Measurements from ENCODE around the gene ETV6.

The ETV6 gene

GRCh38 chr12:11687528-11687927, 38.1 kb downstream of the ETV6 start:
- no peak overlapping the region for H3K27ac ChIP-seq
- TF ChIP-seq CTCF (conservative IDR thresholded peaks at IDR 0.05): no peak

GRCh38 chr12:11688379-11688778, 38.9 kb downstream of the ETV6 start:
- TF ChIP-seq CTCF (conservative IDR thresholded peaks at IDR 0.05): no peak
- no peak overlapping the region for H3K27ac ChIP-seq

- no peak for TF ChIP-seq CTCF (conservative IDR thresholded peaks at IDR 0.05)
Observed at GRCh38 chr12:11688831-11689230, 39.4 kb downstream of the ETV6 start.

GRCh38 chr12:11689591-11690186, 40.2 kb downstream of the ETV6 start:
- TF ChIP-seq CTCF (conservative IDR thresholded peaks at IDR 0.05): no peak
- no peak overlapping the region for H3K27ac ChIP-seq

More at GRCh38 chr12:11688831-11689230, 39.4 kb downstream of the ETV6 start:
- no peak overlapping the region for H3K27ac ChIP-seq

GRCh38 chr12:11693067-11693466, 43.6 kb downstream of the ETV6 start:
- H3K27ac ChIP-seq: no peak overlapping the region
- no peak for TF ChIP-seq CTCF (conservative IDR thresholded peaks at IDR 0.05)

- peak overlapping the region; percentile 31; the same call in 1 of the 2 replicates for H3K27ac ChIP-seq
- TF ChIP-seq CTCF (conservative IDR thresholded peaks at IDR 0.05): no peak
Observed at GRCh38 chr12:11693601-11694000, 44.1 kb downstream of the ETV6 start.

- TF ChIP-seq CTCF (conservative IDR thresholded peaks at IDR 0.05): no peak
- H3K27ac ChIP-seq: peak overlapping the region; percentile 31; the same call in 1 of the 2 replicates
Observed at GRCh38 chr12:11694528-11694927, 45.1 kb downstream of the ETV6 start.
